Smooth muscle cell (in vitro differentiated cells): ENCODE measurements around the gene THSD4. TPM values are rescaled to one million over a fixed set of nuclear protein-coding genes. Genes with fewer than 3 reads are reported as not detected.

ENCODE experiments used
- DNase-seq: peaks from one replicate; lab custom pipeline; 2025; ENCODE audit not compliant: unreplicated experiment; lab: John Stamatoyannopoulos, UW
- H2AFZ ChIP-seq: fragments of 200-600 bp; sonication (generic); 2 replicates; pipeline ENCODE4 v1.6.0; 2016; ENCODE audit warnings: antibody characterized with exemption, low read depth, mild to moderate bottlenecking
- H3F3A ChIP-seq: fragments of 200-600 bp; sonication (generic); 2 replicates; pipeline ENCODE4 v1.6.0; 2017; ENCODE audit warnings: antibody characterized with exemption, low read depth
- H3K27ac ChIP-seq: fragments of 200-600 bp; sonication (generic); 2 replicates; pipeline ENCODE4 v1.5.1; 2016; ENCODE audit warnings: low read depth, mild to moderate bottlenecking
- H3K27me3 ChIP-seq: fragments of 200-600 bp; sonication (generic); 2 replicates; pipeline ENCODE4 v1.6.1; 2016; ENCODE audit warnings: low read depth, mild to moderate bottlenecking
- H3K36me3 ChIP-seq: fragments of 200-600 bp; sonication (generic); 2 replicates; pipeline ENCODE4 v1.5.1; 2016; ENCODE audit warnings: low read depth
- H3K4me1 ChIP-seq: fragments of 200-600 bp; sonication (generic); 2 replicates; pipeline ENCODE4 v1.5.1; 2016; ENCODE audit warnings: low read depth
- H3K4me2 ChIP-seq: fragments of 200-600 bp; sonication (generic); 2 replicates; pipeline ENCODE4 v1.6.0; 2016; ENCODE audit warnings: mild to moderate bottlenecking
- H3K4me3 ChIP-seq: fragments of 200-600 bp; sonication (generic); 2 replicates; pipeline ENCODE4 v1.5.1; 2016; ENCODE audit warnings: mild to moderate bottlenecking
- H3K79me2 ChIP-seq: fragments of 200-600 bp; sonication (generic); 2 replicates; pipeline ENCODE4 v1.6.0; 2016; ENCODE audit warnings: low read depth, mild to moderate bottlenecking
- H3K9ac ChIP-seq: fragments of 200-600 bp; sonication (generic); 2 replicates; pipeline ENCODE4 v1.6.0; 2016; ENCODE audit warnings: low read depth
- H3K9me3 ChIP-seq: fragments of 200-600 bp; sonication (generic); replicated peaks from 2 replicates; pipeline ENCODE4 v1.5.1; 2016; ENCODE audit warnings: low read depth
- H4K20me1 ChIP-seq: fragments of 200-600 bp; sonication (generic); 2 replicates; pipeline ENCODE4 v1.6.0; 2016; ENCODE audit warnings: low read depth
- WGBS: methylation state at CpG from one replicate; pipeline ENCODE4 v1.1.7; 2016; ENCODE audit warnings: low lambda C conversion rate; 5-methylcytosine and 5-hydroxymethylcytosine counted together
- polyA plus RNA-seq: library from polyadenylated mRNA; unstranded; fragments of >200 nt; fragmentation: Nextera tagmentation; extraction: Ambion mirVana; gene quantifications from 2 replicates; pipeline ENCODE4 v1.2.1, GENCODE V29; 2016
- total RNA-seq: library from RNA; depleted of rRNA; stranded (reverse); fragments of >200 nt; gene quantifications from 2 replicates; pipeline ENCODE4 v1.2.3, GENCODE V29; 2014
- TF ChIP-seq, protein P1 (sequence below): fragments of 200-600 bp; sonication (generic); IDR thresholded peaks from 2 replicates; pipeline ENCODE4 v1.5.1; 2017; ENCODE audit warnings: borderline replicate concordance, mild to moderate bottlenecking, antibody characterized with exemption; ENCODE audit not compliant: insufficient read depth, poor library complexity, severe bottlenecking

THSD4 gene
- total and polyA plus RNA-seq, 2 experiments from 2014 or later = 2.5 to 4.1 TPM

DNA sequence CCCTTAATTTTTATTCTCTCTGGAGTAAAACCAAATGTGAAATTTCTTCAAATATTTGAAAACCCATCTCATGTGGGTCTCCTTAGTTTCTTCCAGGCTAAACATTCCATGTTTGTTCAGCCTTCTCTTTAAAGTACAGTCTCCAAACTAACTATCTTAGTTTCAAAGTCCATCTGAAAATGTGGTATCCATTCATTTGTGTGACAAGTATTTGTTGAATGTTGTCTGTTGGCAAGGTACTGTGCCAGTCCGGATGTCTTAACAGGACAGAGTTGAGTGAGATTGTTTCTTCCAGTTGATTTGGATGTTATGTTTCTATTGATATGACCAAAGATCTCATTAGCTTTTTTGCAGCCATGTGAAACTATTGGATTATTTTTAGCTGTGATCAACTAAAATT lies 347.4 kb downstream of the THSD4 start:
- no peaks in the 10 kb centered on the region for H3K79me2 ChIP-seq

DNA sequence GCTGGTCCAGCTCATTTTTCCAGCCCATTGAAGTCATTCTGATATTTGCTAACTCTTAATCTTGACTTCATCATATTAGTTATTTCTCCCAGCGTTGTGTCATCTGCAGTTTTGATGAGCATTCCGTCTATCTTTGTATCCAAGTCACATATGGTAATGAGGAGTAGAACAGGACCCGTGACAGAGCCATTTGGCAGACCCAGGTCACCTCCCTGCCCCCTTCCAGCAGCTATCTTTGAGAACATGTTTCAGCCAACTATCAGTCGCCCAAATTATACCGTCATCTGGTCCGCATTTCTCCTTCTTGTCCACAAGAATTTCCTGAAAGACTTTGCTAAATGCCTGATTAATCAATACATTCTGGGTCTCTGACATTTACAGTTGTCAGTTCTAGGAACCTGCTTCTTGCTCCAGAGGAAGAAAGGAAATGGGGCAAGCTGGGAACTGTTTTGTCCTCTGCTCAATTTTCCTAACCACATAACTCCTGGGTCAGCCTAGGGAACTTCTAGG lies 347.9 kb downstream of the THSD4 start:
- Histone ChIP-seq H3K9ac (no peak overlapping the region), H3K4me3 (no peak overlapping the region), H3K4me2 (no peak overlapping the region), H3K36me3 (no peaks in the 10 kb centered on the region), H3K27ac (no peak overlapping the region), H3K79me2 (no peaks in the 10 kb centered on the region), H3K9me3 (no peaks in the 10 kb centered on the region), H3K27me3 (no peaks in the 10 kb centered on the region), H3K4me1 (peaks cover 7% of the 10 kb centered on the region), H2AFZ (no peak overlapping the region), H4K20me1 (no peaks in the 10 kb centered on the region), H3F3A (no peaks in the 10 kb centered on the region)
- TF ChIP-seq, protein P1, sequence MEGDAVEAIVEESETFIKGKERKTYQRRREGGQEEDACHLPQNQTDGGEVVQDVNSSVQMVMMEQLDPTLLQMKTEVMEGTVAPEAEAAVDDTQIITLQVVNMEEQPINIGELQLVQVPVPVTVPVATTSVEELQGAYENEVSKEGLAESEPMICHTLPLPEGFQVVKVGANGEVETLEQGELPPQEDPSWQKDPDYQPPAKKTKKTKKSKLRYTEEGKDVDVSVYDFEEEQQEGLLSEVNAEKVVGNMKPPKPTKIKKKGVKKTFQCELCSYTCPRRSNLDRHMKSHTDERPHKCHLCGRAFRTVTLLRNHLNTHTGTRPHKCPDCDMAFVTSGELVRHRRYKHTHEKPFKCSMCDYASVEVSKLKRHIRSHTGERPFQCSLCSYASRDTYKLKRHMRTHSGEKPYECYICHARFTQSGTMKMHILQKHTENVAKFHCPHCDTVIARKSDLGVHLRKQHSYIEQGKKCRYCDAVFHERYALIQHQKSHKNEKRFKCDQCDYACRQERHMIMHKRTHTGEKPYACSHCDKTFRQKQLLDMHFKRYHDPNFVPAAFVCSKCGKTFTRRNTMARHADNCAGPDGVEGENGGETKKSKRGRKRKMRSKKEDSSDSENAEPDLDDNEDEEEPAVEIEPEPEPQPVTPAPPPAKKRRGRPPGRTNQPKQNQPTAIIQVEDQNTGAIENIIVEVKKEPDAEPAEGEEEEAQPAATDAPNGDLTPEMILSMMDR = no peak
- no peak for DNase-seq
- WGBS = 89% methylated on average over 6 of the region's 6 CpGs

More for the DNA sequence above, 347.4 kb downstream of the THSD4 start:
- no peaks in the 10 kb centered on the region for H3K9me3 ChIP-seq
- no peaks in the 10 kb centered on the region for H3K27me3 ChIP-seq
- no peak overlapping the region for H3K4me3 ChIP-seq
- TF ChIP-seq, protein P1 = no peak
- H3K36me3 ChIP-seq = no peaks in the 10 kb centered on the region
- H3K27ac ChIP-seq = no peak overlapping the region
- DNase-seq = no peak
- no peaks in the 10 kb centered on the region for H4K20me1 ChIP-seq
- WGBS = 37% methylated on average over 1 of the region's 1 CpG
- H3K4me2 ChIP-seq = no peak overlapping the region
- no peak overlapping the region for H3K9ac ChIP-seq
- no peak overlapping the region for H2AFZ ChIP-seq
- no peaks in the 10 kb centered on the region for H3F3A ChIP-seq
- peaks cover 7% of the 10 kb centered on the region for H3K4me1 ChIP-seq

DNA sequence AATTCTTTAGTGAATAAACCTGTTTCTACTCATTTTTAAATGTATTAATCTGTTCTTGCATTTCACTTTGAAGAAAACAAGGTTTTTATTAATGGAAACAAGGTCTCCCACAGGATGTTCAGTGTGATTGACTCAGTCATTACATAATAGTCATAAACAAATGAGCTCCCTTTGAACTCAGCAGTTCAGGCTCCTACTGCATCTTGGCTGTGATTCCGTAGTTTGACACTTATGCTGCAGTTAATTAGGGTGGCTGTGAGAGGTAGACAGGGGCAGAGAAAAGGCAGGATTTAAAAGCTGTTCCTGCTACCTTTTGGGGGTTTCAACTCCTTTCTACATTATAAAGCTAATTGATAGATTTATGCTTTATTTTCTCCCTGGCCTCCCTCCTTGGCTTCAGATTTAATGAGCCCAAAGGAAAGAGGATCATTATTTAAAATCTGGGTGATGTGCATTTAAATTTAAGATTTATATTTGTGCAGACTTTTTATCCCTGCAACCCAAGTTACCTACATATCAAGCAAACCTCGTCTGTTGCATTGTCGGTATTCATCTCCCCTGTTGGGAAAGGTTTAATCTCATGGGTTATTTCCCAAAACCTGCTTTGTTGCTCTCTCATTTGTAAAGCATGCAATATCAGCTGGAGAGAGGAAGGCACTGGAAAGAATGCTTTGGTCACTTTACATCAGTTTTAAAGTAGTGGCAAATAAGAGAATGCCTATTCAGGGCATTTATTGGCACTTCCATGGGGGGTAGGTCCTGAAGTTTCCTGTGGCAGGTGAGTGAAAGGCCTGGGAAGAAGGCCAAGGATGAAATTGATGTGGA lies 350.1 kb downstream of the THSD4 start:
- H3K27ac ChIP-seq = no peak overlapping the region
- H3K27me3 ChIP-seq = no peaks in the 10 kb centered on the region
- no peaks in the 10 kb centered on the region for H3F3A ChIP-seq
- DNase-seq = no peak
- H3K9ac ChIP-seq = no peak overlapping the region
- WGBS = 61% methylated on average over 3 of the region's 3 CpGs
- H4K20me1 ChIP-seq = no peaks in the 10 kb centered on the region
- H2AFZ ChIP-seq = no peak overlapping the region
- TF ChIP-seq, protein P1 = no peak
- H3K79me2 ChIP-seq = no peaks in the 10 kb centered on the region
- no peak overlapping the region for H3K4me2 ChIP-seq
- no peaks in the 10 kb centered on the region for H3K36me3 ChIP-seq
- no peak overlapping the region for H3K4me3 ChIP-seq
- no peaks in the 10 kb centered on the region for H3K9me3 ChIP-seq
- H3K4me1 ChIP-seq = peaks cover 7% of the 10 kb centered on the region
